Upper lobe of left lung (tissue), 4 donors: Measurements from ENCODE around the gene RRAD.

Experiments
- CTCF ChIP-seq, 6 experiments: fragments of 450-650 bp in 4 of 6; fragments of 200-600 bp in 2 of 6; sonication (generic) in 2 of 6; IDR thresholded peaks; one replicate each; pipeline ENCODE4 v1.5.1; 2016 to 2019; ENCODE audit warnings: antibody characterized with exemption in 6 of 6
- EP300 ChIP-seq, 4 donors: sonication (generic); formaldehyde crosslinking; IDR thresholded peaks; one replicate each; pipeline ENCODE4 v1.5.1; 2017; ENCODE audit warnings: antibody characterized with exemption in 4 of 4, control low read depth in 2 of 4
- POLR2AphosphoS5 ChIP-seq, 2 donors: sonication (generic); formaldehyde crosslinking; IDR thresholded peaks; one replicate each; pipeline ENCODE4 v1.5.1; 2017; ENCODE audit warnings: antibody characterized with exemption in 2 of 2

DNA sequence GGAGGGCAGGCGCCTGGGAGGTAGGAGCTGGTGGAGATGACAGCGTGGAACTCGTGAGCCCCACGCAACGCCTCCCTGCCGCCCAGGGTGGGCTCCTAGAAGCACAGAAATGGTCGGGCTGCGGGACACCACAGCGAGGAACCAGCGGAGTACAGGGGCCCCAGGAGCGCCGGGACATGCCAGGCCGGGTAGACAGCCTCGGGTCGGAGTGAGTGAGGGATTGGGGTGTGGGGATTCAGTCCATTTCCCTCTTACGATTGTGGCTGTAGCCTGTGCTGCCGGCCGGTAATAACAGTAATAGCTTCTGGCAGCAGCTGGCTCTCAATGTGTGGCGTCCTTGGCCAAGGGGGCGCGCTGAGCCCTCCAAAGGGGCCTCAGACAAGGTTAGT, 23.5 kb upstream of the RRAD start:
- TF ChIP-seq CTCF (IDR thresholded peaks at IDR 0.05) (no peak), POLR2AphosphoS5 (IDR thresholded peaks at IDR 0.05) (no peak), EP300 (IDR thresholded peaks at IDR 0.05) (no peak)
